SK-N-SH (cell line): ENCODE measurements around the gene RAPGEF1. TPM values are rescaled to one million over a fixed set of nuclear protein-coding genes. Genes with fewer than 3 reads are reported as not detected.

Experiments used
- CTCF ChIA-PET: fragments of 300-600, 350-600 bp; formaldehyde crosslinking; extraction: SDS; loops from one replicate; lab custom pipeline; 2021; lab: Yijun Ruan, JAX
- POLR2A ChIA-PET: fragments of 350-600 bp; sonication (Branson Sonifier 250); formaldehyde crosslinking; extraction: SDS; loops from one replicate; lab custom pipeline; 2020; ENCODE audit warnings: antibody characterized with exemption, inconsistent platforms; lab: Yijun Ruan, JAX
- DNase-seq: peaks from one replicate; pipeline ENCODE4 v3.0.0; 2012
- H2AFZ ChIP-seq: fragments of 200-600 bp; sonication (generic); 2 replicates; pipeline ENCODE4 v1.8.1; 2016; ENCODE audit warnings: antibody characterized with exemption, mild to moderate bottlenecking, low read depth
- H3F3A ChIP-seq: fragments of 200-600 bp; sonication (generic); replicated peaks from 2 replicates; pipeline ENCODE3; 2016; ENCODE audit warnings: antibody characterized with exemption, mild to moderate bottlenecking; ENCODE audit not compliant: insufficient read depth
- H3K27ac ChIP-seq, 2 experiments: fragments of 200-500 bp in 1 of 2; fragments of 200-600 bp in 1 of 2; sonication (Bioruptor generic) in 1 of 2; sonication (generic), shearing (Covaris generic) in 1 of 2; 2 replicates each; pipeline versions ENCODE4 v1.5.1 to v1.6.1; 2014 to 2016; ENCODE audit warnings: low read depth in 2 of 2, inconsistent platforms in 1 of 2, low read length in 1 of 2, mild to moderate bottlenecking in 1 of 2, mixed read lengths in 1 of 2
- H3K27me3 ChIP-seq: fragments of 200-600 bp; sonication (generic), shearing (Covaris generic); 2 replicates; pipeline ENCODE4 v1.6.1; 2016; ENCODE audit warnings: mixed run types; ENCODE audit not compliant: insufficient read depth
- H3K36me3 ChIP-seq, 2 experiments: fragments of 200-500 bp in 1 of 2; fragments of 200-600 bp in 1 of 2; sonication (Bioruptor generic) in 1 of 2; sonication (generic) in 1 of 2; replicated peaks in 1 of 2; 2 replicates each; pipeline versions ENCODE3 to v1.5.1; 2014 to 2016; ENCODE audit warnings: low read length in 1 of 2, mild to moderate bottlenecking in 1 of 2; ENCODE audit not compliant: insufficient read depth in 2 of 2, control insufficient read depth in 1 of 2
- H3K4me1 ChIP-seq, 2 experiments: fragments of 200-500 bp in 1 of 2; fragments of 200-600 bp in 1 of 2; sonication (Bioruptor generic) in 1 of 2; sonication (generic), shearing (Covaris generic) in 1 of 2; 2 replicates each; pipeline versions ENCODE4 v1.5.1 to v1.6.1; 2014 to 2016; ENCODE audit warnings: low read depth in 1 of 2, low read length in 1 of 2, mixed run types in 1 of 2; ENCODE audit not compliant: insufficient read depth in 2 of 2, control insufficient read depth in 1 of 2
- H3K4me2 ChIP-seq: fragments of 200-600 bp; sonication (generic), shearing (Covaris generic); 2 replicates; pipeline ENCODE4 v1.6.1; 2017; ENCODE audit warnings: mixed run types
- H3K4me3 ChIP-seq, 2 experiments: fragments of 200-500 bp in 1 of 2; fragments of 200-600 bp in 1 of 2; sonication (Bioruptor generic) in 1 of 2; sonication (generic), shearing (Covaris generic) in 1 of 2; 2 replicates each; pipeline versions ENCODE4 v1.5.1 to v1.8.1; 2014 to 2016; ENCODE audit warnings: low read depth in 2 of 2, inconsistent platforms in 1 of 2, low read length in 1 of 2, mild to moderate bottlenecking in 1 of 2, mixed read lengths in 1 of 2, moderate library complexity in 1 of 2
- H3K79me2 ChIP-seq: fragments of 200-600 bp; sonication (generic); 2 replicates; pipeline ENCODE4 v1.8.1; 2017; ENCODE audit warnings: mild to moderate bottlenecking; ENCODE audit not compliant: insufficient read depth
- H3K9ac ChIP-seq: fragments of 200-600 bp; sonication (generic); 2 replicates; pipeline ENCODE4 v1.6.1; 2017; ENCODE audit warnings: mixed run types
- H3K9me2 ChIP-seq: fragments of 200-600 bp; sonication (generic); 2 replicates; pipeline ENCODE4 v1.6.1; 2017; ENCODE audit warnings: mixed run types
- H3K9me3 ChIP-seq: fragments of 200-600 bp; sonication (generic); 2 replicates; pipeline ENCODE4 v1.6.1; 2017; ENCODE audit warnings: mixed run types, mild to moderate bottlenecking, moderate library complexity
- H4K20me1 ChIP-seq: fragments of 200-600 bp; sonication (generic); 2 replicates; pipeline ENCODE4 v1.6.1; 2017; ENCODE audit warnings: mild to moderate bottlenecking, mixed run types; ENCODE audit not compliant: insufficient read depth
- FOSL2 ChIP-seq: IDR thresholded peaks from 2 replicates; pipeline ENCODE4 v1.4.0; 2012; ENCODE audit warnings: low read depth, mild to moderate bottlenecking, moderate library complexity, borderline replicate concordance
- RAD21 ChIP-seq: IDR thresholded peaks from 2 replicates; pipeline ENCODE4 v1.6.1; 2012; ENCODE audit warnings: mild to moderate bottlenecking, low read length
- SMC3 ChIP-seq: IDR thresholded peaks from 2 replicates; pipeline ENCODE4 v1.6.1; 2012; ENCODE audit warnings: low read depth, low read length, improper control_type of control experiment
- TEAD4 ChIP-seq: IDR thresholded peaks from 2 replicates; pipeline ENCODE4 v1.4.0; 2012; ENCODE audit warnings: mild to moderate bottlenecking, borderline replicate concordance; ENCODE audit not compliant: insufficient read depth
- WGBS: methylation state at CpG from one replicate; pipeline ENCODE4 v1.1.6; 2017; ENCODE audit warnings: low lambda C conversion rate; 5-methylcytosine and 5-hydroxymethylcytosine counted together
- polyA plus RNA-seq, 3 experiments: library from polyadenylated mRNA; depleted of rRNA; stranded (reverse); fragments of >200 nt; gene quantifications; 2 replicates each; pipeline ENCODE4 v1.2.3, GENCODE V29; 2012
- TF ChIP-seq, protein P1 (sequence below): IDR thresholded peaks from 2 replicates; pipeline ENCODE4 v1.6.1; 2012; ENCODE audit warnings: mild to moderate bottlenecking, low read depth, low read length, moderate library complexity
- TF ChIP-seq, protein P2 (sequence below): IDR thresholded peaks from 2 replicates; pipeline ENCODE4; 2012
- TF ChIP-seq, protein P3 (sequence below): fragments of 150-350 bp; IDR thresholded peaks from 2 replicates; pipeline ENCODE4 v1.6.1; 2016; ENCODE audit warnings: mild to moderate bottlenecking, low read depth, low read length
- TF ChIP-seq, protein P4 (sequence below): IDR thresholded peaks from 2 replicates; pipeline ENCODE4 v1.4.0; 2012; ENCODE audit warnings: low read depth
- TF ChIP-seq, protein P5 (sequence below): fragments of 150-350 bp; IDR thresholded peaks from 2 replicates; pipeline ENCODE4 v1.6.1; 2017; ENCODE audit warnings: antibody characterized with exemption, low read length, low read depth, borderline replicate concordance

The RAPGEF1 gene
- polyA plus RNA-seq, 1 of the 3 experiments (the other 2 are of a cell fraction), result 26.2 TPM

DNA sequence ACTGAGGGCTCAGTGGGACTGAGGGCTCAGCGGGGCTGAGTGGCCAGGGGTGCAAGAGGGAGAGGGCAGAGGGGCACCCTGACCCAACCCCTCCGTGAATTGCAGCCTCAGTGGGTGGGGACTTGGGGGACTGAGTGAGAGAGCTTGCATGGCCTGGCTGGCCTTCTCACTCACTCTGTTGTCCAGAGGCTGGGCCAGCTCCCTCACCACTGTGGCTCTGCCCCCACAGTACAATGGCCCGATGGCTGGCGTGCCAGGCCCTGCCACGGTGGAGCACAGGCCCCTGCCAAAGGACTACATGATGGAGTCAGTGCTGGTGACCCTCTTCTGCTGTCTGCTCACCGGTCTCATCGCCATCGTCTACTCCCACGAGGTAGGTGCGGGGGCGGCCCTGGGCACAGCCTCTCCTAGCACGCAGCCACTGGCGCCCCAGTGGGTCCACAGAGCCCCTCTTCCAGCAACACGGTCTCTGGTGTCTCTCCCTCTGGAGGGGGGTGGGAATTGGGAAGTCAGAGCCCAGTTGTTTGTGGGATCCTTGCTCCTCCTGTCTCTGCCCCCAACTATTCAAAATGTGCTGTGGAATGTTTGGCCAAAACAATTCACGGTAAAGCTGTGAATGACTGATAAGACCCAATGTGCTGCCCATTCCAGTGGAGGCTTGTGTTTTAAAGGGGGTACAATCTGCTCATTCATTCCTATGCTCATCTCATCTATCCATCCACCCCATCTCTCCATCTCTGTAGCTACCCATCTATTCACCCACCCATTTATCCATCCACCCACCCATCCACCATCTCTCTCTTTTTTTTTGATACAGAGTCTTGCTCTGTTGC is 183.8 kb downstream of the RAPGEF1 start:
- no peaks in the 10 kb centered on the region for H3K9me2 ChIP-seq
- no peak overlapping the region for H2AFZ ChIP-seq
- no peaks in the 10 kb centered on the region for H3K79me2 ChIP-seq
- POLR2A ChIA-PET, result no interaction called here
- CTCF ChIA-PET, result interaction anchor here (1.2 to 1.3 kb wide), 2 partner anchors 9 to 703 kb away, joined by 4 read pairs; no protein-coding TSS in a partner anchor
- no peaks in the 10 kb centered on the region for H3K4me1 ChIP-seq
- no peaks in the 10 kb centered on the region; the same call in 1 of the 2 replicates for H3K9me3 ChIP-seq
- no peaks in the 10 kb centered on the region for H3K36me3 ChIP-seq
- no peak overlapping the region for H3K9ac ChIP-seq
- H3K4me2 ChIP-seq, result no peak overlapping the region
- H3F3A ChIP-seq, result no peaks in the 10 kb centered on the region
- H3K27me3 ChIP-seq, result no peaks in the 10 kb centered on the region
- no peak overlapping the region for H3K4me3 ChIP-seq
- 81% methylated on average over 8 of the region's 15 CpGs for WGBS
- no peaks in the 10 kb centered on the region for H4K20me1 ChIP-seq
- TF ChIP-seq, protein P1, sequence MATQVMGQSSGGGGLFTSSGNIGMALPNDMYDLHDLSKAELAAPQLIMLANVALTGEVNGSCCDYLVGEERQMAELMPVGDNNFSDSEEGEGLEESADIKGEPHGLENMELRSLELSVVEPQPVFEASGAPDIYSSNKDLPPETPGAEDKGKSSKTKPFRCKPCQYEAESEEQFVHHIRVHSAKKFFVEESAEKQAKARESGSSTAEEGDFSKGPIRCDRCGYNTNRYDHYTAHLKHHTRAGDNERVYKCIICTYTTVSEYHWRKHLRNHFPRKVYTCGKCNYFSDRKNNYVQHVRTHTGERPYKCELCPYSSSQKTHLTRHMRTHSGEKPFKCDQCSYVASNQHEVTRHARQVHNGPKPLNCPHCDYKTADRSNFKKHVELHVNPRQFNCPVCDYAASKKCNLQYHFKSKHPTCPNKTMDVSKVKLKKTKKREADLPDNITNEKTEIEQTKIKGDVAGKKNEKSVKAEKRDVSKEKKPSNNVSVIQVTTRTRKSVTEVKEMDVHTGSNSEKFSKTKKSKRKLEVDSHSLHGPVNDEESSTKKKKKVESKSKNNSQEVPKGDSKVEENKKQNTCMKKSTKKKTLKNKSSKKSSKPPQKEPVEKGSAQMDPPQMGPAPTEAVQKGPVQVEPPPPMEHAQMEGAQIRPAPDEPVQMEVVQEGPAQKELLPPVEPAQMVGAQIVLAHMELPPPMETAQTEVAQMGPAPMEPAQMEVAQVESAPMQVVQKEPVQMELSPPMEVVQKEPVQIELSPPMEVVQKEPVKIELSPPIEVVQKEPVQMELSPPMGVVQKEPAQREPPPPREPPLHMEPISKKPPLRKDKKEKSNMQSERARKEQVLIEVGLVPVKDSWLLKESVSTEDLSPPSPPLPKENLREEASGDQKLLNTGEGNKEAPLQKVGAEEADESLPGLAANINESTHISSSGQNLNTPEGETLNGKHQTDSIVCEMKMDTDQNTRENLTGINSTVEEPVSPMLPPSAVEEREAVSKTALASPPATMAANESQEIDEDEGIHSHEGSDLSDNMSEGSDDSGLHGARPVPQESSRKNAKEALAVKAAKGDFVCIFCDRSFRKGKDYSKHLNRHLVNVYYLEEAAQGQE, result no peak
- TF ChIP-seq, protein P2, sequence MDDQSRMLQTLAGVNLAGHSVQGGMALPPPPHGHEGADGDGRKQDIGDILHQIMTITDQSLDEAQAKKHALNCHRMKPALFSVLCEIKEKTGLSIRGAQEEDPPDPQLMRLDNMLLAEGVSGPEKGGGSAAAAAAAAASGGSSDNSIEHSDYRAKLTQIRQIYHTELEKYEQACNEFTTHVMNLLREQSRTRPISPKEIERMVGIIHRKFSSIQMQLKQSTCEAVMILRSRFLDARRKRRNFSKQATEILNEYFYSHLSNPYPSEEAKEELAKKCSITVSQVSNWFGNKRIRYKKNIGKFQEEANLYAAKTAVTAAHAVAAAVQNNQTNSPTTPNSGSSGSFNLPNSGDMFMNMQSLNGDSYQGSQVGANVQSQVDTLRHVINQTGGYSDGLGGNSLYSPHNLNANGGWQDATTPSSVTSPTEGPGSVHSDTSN, result no peak
- TF ChIP-seq TEAD4 (no peak), FOSL2 (no peak), RAD21 (no peak), SMC3 (no peak)
- TF ChIP-seq, protein P3, sequence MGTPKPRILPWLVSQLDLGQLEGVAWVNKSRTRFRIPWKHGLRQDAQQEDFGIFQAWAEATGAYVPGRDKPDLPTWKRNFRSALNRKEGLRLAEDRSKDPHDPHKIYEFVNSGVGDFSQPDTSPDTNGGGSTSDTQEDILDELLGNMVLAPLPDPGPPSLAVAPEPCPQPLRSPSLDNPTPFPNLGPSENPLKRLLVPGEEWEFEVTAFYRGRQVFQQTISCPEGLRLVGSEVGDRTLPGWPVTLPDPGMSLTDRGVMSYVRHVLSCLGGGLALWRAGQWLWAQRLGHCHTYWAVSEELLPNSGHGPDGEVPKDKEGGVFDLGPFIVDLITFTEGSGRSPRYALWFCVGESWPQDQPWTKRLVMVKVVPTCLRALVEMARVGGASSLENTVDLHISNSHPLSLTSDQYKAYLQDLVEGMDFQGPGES, result no peak
- TF ChIP-seq, protein P4, sequence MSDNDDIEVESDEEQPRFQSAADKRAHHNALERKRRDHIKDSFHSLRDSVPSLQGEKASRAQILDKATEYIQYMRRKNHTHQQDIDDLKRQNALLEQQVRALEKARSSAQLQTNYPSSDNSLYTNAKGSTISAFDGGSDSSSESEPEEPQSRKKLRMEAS, result no peak
- TF ChIP-seq, protein P5, sequence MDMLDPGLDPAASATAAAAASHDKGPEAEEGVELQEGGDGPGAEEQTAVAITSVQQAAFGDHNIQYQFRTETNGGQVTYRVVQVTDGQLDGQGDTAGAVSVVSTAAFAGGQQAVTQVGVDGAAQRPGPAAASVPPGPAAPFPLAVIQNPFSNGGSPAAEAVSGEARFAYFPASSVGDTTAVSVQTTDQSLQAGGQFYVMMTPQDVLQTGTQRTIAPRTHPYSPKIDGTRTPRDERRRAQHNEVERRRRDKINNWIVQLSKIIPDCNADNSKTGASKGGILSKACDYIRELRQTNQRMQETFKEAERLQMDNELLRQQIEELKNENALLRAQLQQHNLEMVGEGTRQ, result no peak
- DNase-seq, result no peak
- H3K27ac ChIP-seq, result no peak overlapping the region
